IgD-negative memory B cell (primary cell): ENCODE measurements around the gene ZNF532. TPM values are rescaled to one million over a fixed set of nuclear protein-coding genes. Genes with fewer than 3 reads are reported as not detected.

ENCODE experiments used
- H3K27ac Mint-ChIP-seq, 3 donors: one replicate each; pipeline ENCODE4 v1.8.0; 2020 to 2022; ENCODE audit warnings: mild to moderate bottlenecking in 3 of 3, mixed read lengths in 3 of 3, moderate library complexity in 1 of 3
- H3K27me3 Mint-ChIP-seq: one replicate; pipeline ENCODE4 v1.8.0; 2021; ENCODE audit warnings: mixed read lengths
- H3K36me3 Mint-ChIP-seq: one replicate; pipeline ENCODE4 v1.8.0; 2020; ENCODE audit warnings: mild to moderate bottlenecking, mixed read lengths
- H3K4me1 Mint-ChIP-seq, 3 donors: one replicate each; pipeline ENCODE4 v1.8.0; 2020 to 2022; ENCODE audit warnings: mixed read lengths in 3 of 3, mild to moderate bottlenecking in 1 of 3
- H3K4me3 Mint-ChIP-seq, 4 donors: one replicate each; pipeline ENCODE4 v1.8.0; 2020 to 2022; ENCODE audit warnings: mild to moderate bottlenecking in 4 of 4, mixed read lengths in 4 of 4, moderate library complexity in 3 of 4
- H3K9me3 Mint-ChIP-seq, 3 donors: one replicate each; pipeline ENCODE4 v1.8.0; 2020 to 2021; ENCODE audit warnings: mixed read lengths in 3 of 3, mild to moderate bottlenecking in 1 of 3
- polyA plus RNA-seq: library from polyadenylated mRNA; unstranded; fragments of 300-500 nt; fragmentation: Illumina TruSeq; gene quantifications from one replicate; pipeline ENCODE4 v1.2.3, GENCODE V29; 2021

Gene ZNF532
- polyA plus RNA-seq, 1 donor from 2014 or later: 14.8 TPM

GRCh38 chr18:58894930-58895329, 30.3 kb downstream of the ZNF532 start:
- peak overlapping the region in 2 of 4 donors; percentile 10 to 63 for H3K4me3 Mint-ChIP-seq
- no peaks in the 10 kb centered on the region for H3K27me3 Mint-ChIP-seq
- H3K27ac Mint-ChIP-seq: peak overlapping the region in 2 of 3 donors; percentile 56 to 87
- H3K9me3 Mint-ChIP-seq: no peaks in the 10 kb centered on the region
- H3K4me1 Mint-ChIP-seq: peaks cover 32 to 54% (median 52%) of the 10 kb centered on the region in 3 donors
- peaks cover 4% of the 10 kb centered on the region for H3K36me3 Mint-ChIP-seq

- Mint-ChIP-seq H3K4me3 (peak overlapping the region in 1 of 4 donors; percentile 10), H3K27ac (peak overlapping the region; percentile 56 to 96 (median 87)), H3K9me3 (no peaks in the 10 kb centered on the region)
These were observed 30.7 kb downstream of the ZNF532 start for GRCh38 chr18:58895385-58895784.

GRCh38 chr18:58896268-58896667, 31.6 kb downstream of the ZNF532 start:
- peak overlapping the region; percentile 78 to 92 (median 84) for H3K4me3 Mint-ChIP-seq

More at GRCh38 chr18:58895385-58895784, 30.7 kb downstream of the ZNF532 start:
- H3K36me3 Mint-ChIP-seq: peaks cover 4% of the 10 kb centered on the region
- H3K4me1 Mint-ChIP-seq: peaks cover 34 to 57% (median 54%) of the 10 kb centered on the region in 3 donors
- no peaks in the 10 kb centered on the region for H3K27me3 Mint-ChIP-seq

GRCh38 chr18:58896734-58897508, 32.2 kb downstream of the ZNF532 start:
- peak overlapping the region; percentile 78 to 92 (median 84) for H3K4me3 Mint-ChIP-seq
- peaks cover 48 to 66% (median 62%) of the 10 kb centered on the region in 3 donors for H3K4me1 Mint-ChIP-seq
- H3K27ac Mint-ChIP-seq: peak overlapping the region; percentile 82 to 96 (median 87)
- no peaks in the 10 kb centered on the region for H3K9me3 Mint-ChIP-seq
- peaks cover 3% of the 10 kb centered on the region for H3K36me3 Mint-ChIP-seq
- no peaks in the 10 kb centered on the region for H3K27me3 Mint-ChIP-seq

More at GRCh38 chr18:58896268-58896667, 31.6 kb downstream of the ZNF532 start:
- H3K4me1 Mint-ChIP-seq: peaks cover 43 to 65% (median 62%) of the 10 kb centered on the region in 3 donors
- no peaks in the 10 kb centered on the region for H3K9me3 Mint-ChIP-seq
- H3K27me3 Mint-ChIP-seq: no peaks in the 10 kb centered on the region
- H3K27ac Mint-ChIP-seq: peak overlapping the region; percentile 82 to 96 (median 87)
- H3K36me3 Mint-ChIP-seq: peaks cover 2% of the 10 kb centered on the region

GRCh38 chr18:58898010-58898799, 33.5 kb downstream of the ZNF532 start:
- H3K27me3 Mint-ChIP-seq: no peaks in the 10 kb centered on the region
- peak overlapping the region in 3 of 4 donors; percentile 34 to 56 (median 41) for H3K4me3 Mint-ChIP-seq
- peaks cover 47 to 66% (median 62%) of the 10 kb centered on the region in 3 donors for H3K4me1 Mint-ChIP-seq
- no peaks in the 10 kb centered on the region for H3K9me3 Mint-ChIP-seq
- H3K36me3 Mint-ChIP-seq: peaks cover 3% of the 10 kb centered on the region
- no peak overlapping the region for H3K27ac Mint-ChIP-seq

- peaks cover 41 to 59% (median 58%) of the 10 kb centered on the region in 3 donors for H3K4me1 Mint-ChIP-seq
- peak overlapping the region in 1 of 4 donors; percentile 60 for H3K4me3 Mint-ChIP-seq
- peaks cover 3% of the 10 kb centered on the region for H3K36me3 Mint-ChIP-seq
- peak overlapping the region in 1 of 3 donors; percentile 70 for H3K27ac Mint-ChIP-seq
- no peaks in the 10 kb centered on the region for H3K27me3 Mint-ChIP-seq
- H3K9me3 Mint-ChIP-seq: no peaks in the 10 kb centered on the region
These were observed 35.5 kb downstream of the ZNF532 start for GRCh38 chr18:58900015-58900649.

GRCh38 chr18:58901143-58901542, 36.5 kb downstream of the ZNF532 start:
- Mint-ChIP-seq H3K9me3 (no peaks in the 10 kb centered on the region), H3K36me3 (peaks cover 8% of the 10 kb centered on the region), H3K4me1 (peaks cover 32 to 57% (median 56%) of the 10 kb centered on the region in 3 donors), H3K27ac (peak overlapping the region in 1 of 3 donors; percentile 36), H3K27me3 (no peaks in the 10 kb centered on the region), H3K4me3 (peak overlapping the region in 3 of 4 donors; percentile 16 to 82 (median 65))

- H3K27me3 Mint-ChIP-seq: no peaks in the 10 kb centered on the region
- H3K36me3 Mint-ChIP-seq: peaks cover 8% of the 10 kb centered on the region
- H3K4me3 Mint-ChIP-seq: peak overlapping the region in 2 of 4 donors; percentile 82 to 83
- H3K27ac Mint-ChIP-seq: no peak overlapping the region
- H3K4me1 Mint-ChIP-seq: peaks cover 31 to 55% (median 52%) of the 10 kb centered on the region in 3 donors
- H3K9me3 Mint-ChIP-seq: no peaks in the 10 kb centered on the region
These were observed 37.1 kb downstream of the ZNF532 start for GRCh38 chr18:58901783-58902182.

GRCh38 chr18:58902961-58903360, 38.3 kb downstream of the ZNF532 start:
- Mint-ChIP-seq H3K27me3 (no peaks in the 10 kb centered on the region), H3K4me3 (peak overlapping the region in 1 of 4 donors; percentile 73), H3K9me3 (no peaks in the 10 kb centered on the region), H3K27ac (peak overlapping the region in 1 of 3 donors; percentile 84), H3K36me3 (peaks cover 8% of the 10 kb centered on the region), H3K4me1 (peaks cover 31 to 54% (median 53%) of the 10 kb centered on the region in 3 donors)

GRCh38 chr18:58903533-58903932, 38.9 kb downstream of the ZNF532 start:
- Mint-ChIP-seq H3K4me3 (no peak overlapping the region), H3K36me3 (peaks cover 8% of the 10 kb centered on the region), H3K27me3 (no peaks in the 10 kb centered on the region), H3K4me1 (peaks cover 33 to 56% (median 55%) of the 10 kb centered on the region in 3 donors), H3K9me3 (no peaks in the 10 kb centered on the region), H3K27ac (peak overlapping the region in 1 of 3 donors; percentile 84)

- H3K4me1 Mint-ChIP-seq: peaks cover 29 to 47% (median 44%) of the 10 kb centered on the region in 3 donors
- peaks cover 12% of the 10 kb centered on the region for H3K36me3 Mint-ChIP-seq
- H3K27me3 Mint-ChIP-seq: no peaks in the 10 kb centered on the region
- H3K27ac Mint-ChIP-seq: peak overlapping the region in 2 of 3 donors; percentile 50 to 63
- H3K9me3 Mint-ChIP-seq: no peaks in the 10 kb centered on the region
- peak overlapping the region in 1 of 4 donors; percentile 9 for H3K4me3 Mint-ChIP-seq
These were observed 41.2 kb downstream of the ZNF532 start for GRCh38 chr18:58905777-58906428.

GRCh38 chr18:58908006-58908405, 43.3 kb downstream of the ZNF532 start:
- H3K27me3 Mint-ChIP-seq: no peaks in the 10 kb centered on the region
- no peaks in the 10 kb centered on the region for H3K9me3 Mint-ChIP-seq
- peak overlapping the region in 2 of 4 donors; percentile 41 to 84 for H3K4me3 Mint-ChIP-seq
- peak overlapping the region in 1 of 3 donors; percentile 14 for H3K27ac Mint-ChIP-seq
- H3K4me1 Mint-ChIP-seq: peaks cover 29 to 55% (median 48%) of the 10 kb centered on the region in 3 donors
- peaks cover 20% of the 10 kb centered on the region for H3K36me3 Mint-ChIP-seq

GRCh38 chr18:58909521-58909920, 44.8 kb downstream of the ZNF532 start:
- no peaks in the 10 kb centered on the region for H3K9me3 Mint-ChIP-seq
- H3K27ac Mint-ChIP-seq: peak overlapping the region in 1 of 3 donors; percentile 83
- peaks cover 40 to 59% (median 52%) of the 10 kb centered on the region in 3 donors for H3K4me1 Mint-ChIP-seq
- H3K36me3 Mint-ChIP-seq: peaks cover 20% of the 10 kb centered on the region
- no peaks in the 10 kb centered on the region for H3K27me3 Mint-ChIP-seq
- no peak overlapping the region for H3K4me3 Mint-ChIP-seq

- Mint-ChIP-seq H3K27ac (peak overlapping the region; percentile 74 to 96 (median 80)), H3K36me3 (peaks cover 16% of the 10 kb centered on the region), H3K27me3 (no peaks in the 10 kb centered on the region), H3K4me1 (peaks cover 43 to 57% (median 45%) of the 10 kb centered on the region in 3 donors), H3K4me3 (peak overlapping the region in 2 of 4 donors; percentile 77 to 79), H3K9me3 (no peaks in the 10 kb centered on the region)
These were observed 46.6 kb downstream of the ZNF532 start for GRCh38 chr18:58911241-58911640.
